Testis (tissue), 2 donors: Measurements from ENCODE around the gene GOLGA6L25.
"Not testable (repeated sequence)": the region's sequence is repeated elsewhere in the genome, so short reads cannot be mapped to it uniquely, and the experiment has no call there.

Source experiments
- POLR2A ChIP-seq: fragments of 450-650 bp; IDR thresholded peaks from one replicate; pipeline ENCODE4 v1.6.1; 2017; ENCODE audit warnings: antibody characterized with exemption, mild to moderate bottlenecking, moderate library complexity
- TF ChIP-seq, protein P1 (sequence below), 3 experiments: fragments of 450-650 bp in 2 of 3; fragments of 200-600 bp in 1 of 3; sonication (generic) in 1 of 3; IDR thresholded peaks; one replicate each; pipeline ENCODE4 v1.5.1; 2016 to 2019; ENCODE audit warnings: antibody characterized with exemption in 3 of 3, mild to moderate bottlenecking in 2 of 3, moderate library complexity in 1 of 3

DNA sequence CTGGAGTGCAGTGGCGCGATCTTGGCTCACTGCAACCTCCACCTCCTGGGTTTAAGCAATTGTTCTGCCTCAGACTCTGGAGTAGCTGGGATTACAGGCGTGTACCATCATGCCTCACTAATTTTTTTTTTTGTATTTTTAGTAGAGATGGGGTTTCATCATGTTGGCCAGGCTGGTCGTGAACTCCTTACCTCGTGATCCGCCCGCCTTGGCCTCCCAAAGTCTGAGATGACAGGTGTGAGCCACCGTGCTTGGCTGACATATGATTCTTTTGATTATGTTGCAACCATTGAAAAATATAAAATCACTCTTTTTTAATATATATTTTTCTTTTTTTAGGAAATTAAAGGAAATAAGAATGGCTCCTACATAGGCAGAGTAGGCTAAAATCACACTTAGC, 44.8 kb downstream of the GOLGA6L25 start:
- TF ChIP-seq, protein P1, sequence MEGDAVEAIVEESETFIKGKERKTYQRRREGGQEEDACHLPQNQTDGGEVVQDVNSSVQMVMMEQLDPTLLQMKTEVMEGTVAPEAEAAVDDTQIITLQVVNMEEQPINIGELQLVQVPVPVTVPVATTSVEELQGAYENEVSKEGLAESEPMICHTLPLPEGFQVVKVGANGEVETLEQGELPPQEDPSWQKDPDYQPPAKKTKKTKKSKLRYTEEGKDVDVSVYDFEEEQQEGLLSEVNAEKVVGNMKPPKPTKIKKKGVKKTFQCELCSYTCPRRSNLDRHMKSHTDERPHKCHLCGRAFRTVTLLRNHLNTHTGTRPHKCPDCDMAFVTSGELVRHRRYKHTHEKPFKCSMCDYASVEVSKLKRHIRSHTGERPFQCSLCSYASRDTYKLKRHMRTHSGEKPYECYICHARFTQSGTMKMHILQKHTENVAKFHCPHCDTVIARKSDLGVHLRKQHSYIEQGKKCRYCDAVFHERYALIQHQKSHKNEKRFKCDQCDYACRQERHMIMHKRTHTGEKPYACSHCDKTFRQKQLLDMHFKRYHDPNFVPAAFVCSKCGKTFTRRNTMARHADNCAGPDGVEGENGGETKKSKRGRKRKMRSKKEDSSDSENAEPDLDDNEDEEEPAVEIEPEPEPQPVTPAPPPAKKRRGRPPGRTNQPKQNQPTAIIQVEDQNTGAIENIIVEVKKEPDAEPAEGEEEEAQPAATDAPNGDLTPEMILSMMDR (IDR thresholded peaks at IDR 0.05): not testable (repeated sequence)
- not testable (repeated sequence) for TF ChIP-seq POLR2A
